ENCODE results near the gene CDC26.

GRCh38 chr9:113306566-113306965, 31.2 kb upstream of the CDC26 start:
- TF ChIP-seq, protein P1, sequence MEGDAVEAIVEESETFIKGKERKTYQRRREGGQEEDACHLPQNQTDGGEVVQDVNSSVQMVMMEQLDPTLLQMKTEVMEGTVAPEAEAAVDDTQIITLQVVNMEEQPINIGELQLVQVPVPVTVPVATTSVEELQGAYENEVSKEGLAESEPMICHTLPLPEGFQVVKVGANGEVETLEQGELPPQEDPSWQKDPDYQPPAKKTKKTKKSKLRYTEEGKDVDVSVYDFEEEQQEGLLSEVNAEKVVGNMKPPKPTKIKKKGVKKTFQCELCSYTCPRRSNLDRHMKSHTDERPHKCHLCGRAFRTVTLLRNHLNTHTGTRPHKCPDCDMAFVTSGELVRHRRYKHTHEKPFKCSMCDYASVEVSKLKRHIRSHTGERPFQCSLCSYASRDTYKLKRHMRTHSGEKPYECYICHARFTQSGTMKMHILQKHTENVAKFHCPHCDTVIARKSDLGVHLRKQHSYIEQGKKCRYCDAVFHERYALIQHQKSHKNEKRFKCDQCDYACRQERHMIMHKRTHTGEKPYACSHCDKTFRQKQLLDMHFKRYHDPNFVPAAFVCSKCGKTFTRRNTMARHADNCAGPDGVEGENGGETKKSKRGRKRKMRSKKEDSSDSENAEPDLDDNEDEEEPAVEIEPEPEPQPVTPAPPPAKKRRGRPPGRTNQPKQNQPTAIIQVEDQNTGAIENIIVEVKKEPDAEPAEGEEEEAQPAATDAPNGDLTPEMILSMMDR (conservative IDR thresholded peaks at IDR 0.05; ENCODE audit: low read length), result no peak
- no peak for TF ChIP-seq EZH2phosphoT487 (IDR thresholded peaks at IDR 0.05; ENCODE audit: borderline replicate concordance, low read depth, low read length)

Data from OCI-LY7 (cell line).